Brain microvascular endothelial cell (primary cell): ENCODE data around the gene CTXN3.
"Not testable (repeated sequence)": the region's sequence is repeated elsewhere in the genome, so short reads cannot be mapped to it uniquely, and the experiment has no call there.

ENCODE experiments used
- DNase-seq: peaks from one replicate; pipeline ENCODE4 v3.0.0-alpha.2; 2020
- H3K27ac ChIP-seq: fragments of 250-450 bp; sonication (Bioruptor Pico); 2 replicates; pipeline ENCODE4 v1.5.1; 2020; ENCODE audit warnings: mild to moderate bottlenecking, moderate library complexity
- H3K27me3 ChIP-seq: fragments of 250-450 bp; sonication (Bioruptor Pico); replicated peaks from 2 replicates; pipeline ENCODE4 v1.5.1; 2020; ENCODE audit warnings: mild to moderate bottlenecking
- H3K36me3 ChIP-seq: fragments of 250-450 bp; sonication (Bioruptor Pico); replicated peaks from 2 replicates; pipeline ENCODE4 v1.5.1; 2020; ENCODE audit warnings: mild to moderate bottlenecking
- H3K4me3 ChIP-seq: 2 replicates; pipeline ENCODE4 v1.5.1; 2011; ENCODE audit warnings: low read depth, mild to moderate bottlenecking, control low read depth, low read length, moderate library complexity
- CTCF ChIP-seq: IDR thresholded peaks from 2 replicates; pipeline ENCODE4 v1.5.1; 2011; ENCODE audit warnings: low read depth, mild to moderate bottlenecking, moderate library complexity, low read length, control low read depth, inconsistent platforms; ENCODE audit errors: missing control alignments
- in situ Hi-C: cut with HindIII; loops from 2 replicates; pipeline ENCODE4 v1.10.0; 2017; ENCODE audit warnings: low sequenced_read_pairs, low pct_ligation_motif_present

Gene CTXN3

GRCh38 chr5:127666043-127666716 lies 17.3 kb downstream of the CTXN3 start:
- Histone ChIP-seq H3K4me3 (no peak overlapping the region), H3K27ac (no peak overlapping the region), H3K27me3 (no peaks in the 10 kb centered on the region), H3K36me3 (no peaks in the 10 kb centered on the region)
- no peak for TF ChIP-seq CTCF
- in situ Hi-C loops, result no loop called here
- no peak for DNase-seq

- no peak overlapping the region for H3K27ac ChIP-seq
- H3K36me3 ChIP-seq, result no peaks in the 10 kb centered on the region
- TF ChIP-seq CTCF, result no peak
- in situ Hi-C loops, result no loop called here
- no peak overlapping the region for H3K4me3 ChIP-seq
- no peak for DNase-seq
- H3K27me3 ChIP-seq, result no peaks in the 10 kb centered on the region
Measured at GRCh38 chr5:127667926-127668325, 19.0 kb downstream of the CTXN3 start.

- DNase-seq, result peak; percentile 29
- TF ChIP-seq CTCF, result no peak
- Histone ChIP-seq H3K4me3 (no peak overlapping the region), H3K36me3 (no peaks in the 10 kb centered on the region), H3K27me3 (no peaks in the 10 kb centered on the region), H3K27ac (no peak overlapping the region)
- in situ Hi-C loops, result no loop called here
Measured at GRCh38 chr5:127671218-127671617, 22.3 kb downstream of the CTXN3 start.

GRCh38 chr5:127673117-127673800 lies 24.4 kb downstream of the CTXN3 start:
- no peak for TF ChIP-seq CTCF
- Histone ChIP-seq H3K27ac (no peak overlapping the region), H3K4me3 (no peak overlapping the region), H3K27me3 (no peaks in the 10 kb centered on the region), H3K36me3 (no peaks in the 10 kb centered on the region)
- in situ Hi-C loops, result no loop called here
- no peak for DNase-seq

- H3K27ac ChIP-seq, in situ Hi-C loops, DNase-seq, H3K4me3 ChIP-seq, H3K36me3 ChIP-seq, H3K27me3 ChIP-seq: not testable (repeated sequence)
Measured at GRCh38 chr5:127676951-127677350, 28.1 kb downstream of the CTXN3 start.

- H3K27me3 ChIP-seq, H3K27ac ChIP-seq, DNase-seq, in situ Hi-C loops, H3K36me3 ChIP-seq, H3K4me3 ChIP-seq: not testable (repeated sequence)
Measured at GRCh38 chr5:127679691-127680330, 30.9 kb downstream of the CTXN3 start.

GRCh38 chr5:127680595-127680994 lies 31.7 kb downstream of the CTXN3 start:
- Histone ChIP-seq H3K4me3 (no peak overlapping the region), H3K27me3 (no peaks in the 10 kb centered on the region), H3K36me3 (no peaks in the 10 kb centered on the region), H3K27ac (no peak overlapping the region)
- DNase-seq, result no peak
- no peak for TF ChIP-seq CTCF
- in situ Hi-C loops, result no loop called here
